HG03139 (cell line): ENCODE measurements around the gene CDC34.

Experiments
- ATAC-seq: cut with Tn5 transposase; IDR thresholded peaks from one replicate; pipeline ENCODE4 v1.9.1; 2021; ENCODE audit not compliant: unreplicated experiment

The CDC34 gene

DNA sequence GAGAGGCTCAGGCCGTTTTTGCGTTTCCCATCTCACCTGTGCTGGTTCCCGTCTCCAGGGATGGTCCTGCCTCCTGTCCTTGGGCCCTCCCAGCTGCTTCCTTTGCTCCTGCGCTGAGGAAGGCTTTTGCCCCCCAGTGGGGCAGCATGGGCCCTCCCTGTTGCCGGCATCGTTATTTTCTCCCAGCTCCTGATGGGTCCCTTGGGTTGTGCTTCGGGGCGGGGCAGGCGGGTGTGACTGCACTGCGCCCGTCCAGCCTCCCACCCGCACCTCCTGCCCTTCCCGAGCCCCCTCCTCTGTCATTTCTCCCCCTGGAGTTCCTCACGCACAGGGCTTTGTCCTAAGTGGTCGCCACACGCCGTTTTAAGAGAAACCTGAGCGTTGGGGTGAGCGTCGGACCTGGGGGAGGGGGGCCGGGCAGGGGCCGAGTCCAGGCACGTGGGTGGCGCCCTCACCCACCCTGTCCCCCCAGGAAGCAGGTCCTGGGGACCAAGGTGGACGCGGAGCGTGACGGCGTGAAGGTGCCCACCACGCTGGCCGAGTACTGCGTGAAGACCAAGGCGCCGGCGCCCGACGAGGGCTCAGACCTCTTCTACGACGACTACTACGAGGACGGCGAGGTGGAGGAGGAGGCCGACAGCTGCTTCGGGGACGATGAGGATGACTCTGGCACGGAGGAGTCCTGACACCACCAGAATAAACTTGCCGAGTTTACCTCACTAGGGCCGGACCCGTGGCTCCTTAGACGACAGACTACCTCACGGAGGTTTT is 9.5 kb downstream of the CDC34 start:
- ATAC-seq = no peak

DNA sequence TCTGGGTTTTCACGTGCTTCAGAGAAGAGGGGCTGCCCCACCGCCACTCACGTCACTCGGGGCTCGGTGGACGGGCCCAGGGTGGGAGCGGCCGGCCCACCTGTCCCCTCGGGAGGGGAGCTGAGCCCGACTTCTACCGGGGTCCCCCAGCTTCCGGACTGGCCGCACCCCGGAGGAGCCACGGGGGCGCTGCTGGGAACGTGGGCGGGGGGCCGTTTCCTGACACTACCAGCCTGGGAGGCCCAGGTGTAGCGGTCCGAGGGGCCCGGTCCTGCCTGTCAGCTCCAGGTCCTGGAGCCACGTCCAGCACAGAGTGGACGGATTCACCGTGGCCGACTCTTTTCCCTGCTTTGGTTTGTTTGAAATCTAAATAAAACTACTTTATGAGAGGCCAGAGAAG is 10.1 kb downstream of the CDC34 start:
- ATAC-seq = no peak

- no peak for ATAC-seq
These were observed 10.8 kb downstream of the CDC34 start for GRCh38 chr19:542173-542866.

GRCh38 chr19:543910-544608 is 12.5 kb downstream of the CDC34 start, which contains the start of gene GZMM:
GZMM (plus strand) TSS chr19:544053; CDS start chr19:544072, 19 bp downstream.
- no peak for ATAC-seq

DNA sequence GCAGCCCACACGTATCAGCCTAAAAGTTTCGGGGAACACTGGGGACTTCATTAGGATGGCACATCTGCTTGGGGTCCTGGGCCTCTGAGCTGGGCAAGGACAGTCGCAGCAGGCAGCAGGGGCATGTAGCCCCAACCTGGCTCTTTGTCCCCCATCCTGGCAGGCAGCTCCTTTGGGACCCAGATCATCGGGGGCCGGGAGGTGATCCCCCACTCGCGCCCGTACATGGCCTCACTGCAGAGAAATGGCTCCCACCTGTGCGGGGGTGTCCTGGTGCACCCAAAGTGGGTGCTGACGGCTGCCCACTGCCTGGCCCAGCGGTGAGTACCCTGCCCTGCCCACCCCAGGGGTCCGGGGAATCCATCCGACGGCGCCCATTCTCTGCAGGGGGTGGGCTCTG is 15.6 kb downstream of the CDC34 start:
- no peak for ATAC-seq

DNA sequence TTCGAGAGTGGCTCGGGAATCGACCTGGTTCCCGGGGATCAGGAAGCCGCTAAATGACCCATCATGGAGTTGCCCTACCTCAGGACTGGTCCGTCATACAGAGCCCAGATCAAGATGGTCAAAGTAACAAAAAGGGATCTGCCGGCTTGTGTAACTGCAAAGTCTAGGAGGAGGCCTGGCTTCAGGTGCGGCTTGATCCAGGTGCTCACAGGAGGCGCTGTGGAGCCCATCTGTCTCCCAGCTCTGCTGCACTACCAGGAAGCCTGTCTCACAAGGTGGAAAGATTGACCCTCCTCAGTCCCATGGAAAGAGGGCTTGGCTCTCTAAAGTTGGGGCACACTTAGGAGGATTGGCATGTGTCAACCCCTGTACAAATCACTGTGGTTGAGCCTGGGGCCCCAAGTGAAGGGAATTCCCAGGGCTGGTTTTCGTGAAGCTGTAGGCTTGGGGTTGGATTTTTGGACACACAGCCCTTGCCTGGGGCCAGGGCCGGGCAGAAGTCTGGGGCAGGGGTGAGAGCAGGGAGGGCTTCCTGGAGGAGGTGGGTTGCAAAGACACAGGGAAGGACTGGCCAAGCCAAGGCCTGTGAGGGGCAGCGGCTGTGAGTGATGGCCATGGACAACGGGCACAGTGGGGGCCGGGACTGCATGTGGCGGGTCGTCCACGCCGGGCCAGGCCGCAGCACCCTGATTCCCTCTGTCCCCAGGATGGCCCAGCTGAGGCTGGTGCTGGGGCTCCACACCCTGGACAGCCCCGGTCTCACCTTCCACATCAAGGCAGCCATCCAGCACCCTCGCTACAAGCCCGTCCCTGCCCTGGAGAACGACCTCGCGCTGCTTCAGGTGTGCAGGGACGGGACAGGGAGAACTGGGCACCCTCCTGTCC is 16.5 kb downstream of the CDC34 start:
- no peak for ATAC-seq

- ATAC-seq = no peak
These were observed 17.6 kb downstream of the CDC34 start for GRCh38 chr19:548886-549830.

- ATAC-seq = no peak
These were observed 23.3 kb downstream of the CDC34 start for GRCh38 chr19:554817-555216.

DNA sequence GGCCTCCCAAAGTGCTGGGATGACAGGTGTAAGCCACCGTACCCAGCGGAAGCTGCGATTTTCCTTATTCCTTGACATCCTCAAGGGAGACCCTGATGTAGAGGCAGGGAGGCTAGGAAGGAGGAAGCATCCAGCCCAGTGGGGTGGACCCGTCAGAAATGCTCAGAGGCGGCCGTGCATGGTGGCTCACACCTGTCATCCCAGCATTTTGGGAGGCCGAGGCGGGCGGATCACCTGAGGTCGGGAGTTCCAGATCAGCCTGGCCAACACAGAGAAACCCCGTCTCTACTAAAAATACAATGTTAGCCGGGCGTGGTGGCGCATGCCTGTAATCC is 23.9 kb downstream of the CDC34 start:
- no peak for ATAC-seq

GRCh38 chr19:556611-557382 is 25.2 kb downstream of the CDC34 start:
- no peak for ATAC-seq

- ATAC-seq = no peak
These were observed 27.3 kb downstream of the CDC34 start for GRCh38 chr19:558770-559439.

DNA sequence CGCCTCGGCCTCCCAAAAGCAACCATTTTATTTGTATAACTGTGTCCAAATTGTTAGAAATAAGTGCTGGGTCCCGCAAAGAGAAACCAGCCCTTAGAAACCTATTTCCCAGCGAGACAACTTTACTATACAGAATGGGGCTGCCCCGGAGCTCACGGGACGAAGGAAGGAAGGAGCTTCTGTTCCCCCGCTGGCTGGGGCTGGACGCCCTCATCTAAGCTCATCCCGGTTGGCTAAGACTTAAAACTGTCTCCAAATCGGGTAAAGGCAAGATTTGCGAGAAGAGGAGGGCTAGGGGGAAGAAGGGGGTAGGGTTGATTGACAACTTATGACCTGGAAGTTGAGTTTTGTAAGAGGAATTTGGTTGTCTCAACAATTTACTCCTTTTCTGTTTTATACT is 28.6 kb downstream of the CDC34 start:
- no peak for ATAC-seq

GRCh38 chr19:566403-566802 is 34.8 kb downstream of the CDC34 start:
- no peak for ATAC-seq

GRCh38 chr19:566844-567243 is 35.3 kb downstream of the CDC34 start:
- ATAC-seq = no peak

DNA sequence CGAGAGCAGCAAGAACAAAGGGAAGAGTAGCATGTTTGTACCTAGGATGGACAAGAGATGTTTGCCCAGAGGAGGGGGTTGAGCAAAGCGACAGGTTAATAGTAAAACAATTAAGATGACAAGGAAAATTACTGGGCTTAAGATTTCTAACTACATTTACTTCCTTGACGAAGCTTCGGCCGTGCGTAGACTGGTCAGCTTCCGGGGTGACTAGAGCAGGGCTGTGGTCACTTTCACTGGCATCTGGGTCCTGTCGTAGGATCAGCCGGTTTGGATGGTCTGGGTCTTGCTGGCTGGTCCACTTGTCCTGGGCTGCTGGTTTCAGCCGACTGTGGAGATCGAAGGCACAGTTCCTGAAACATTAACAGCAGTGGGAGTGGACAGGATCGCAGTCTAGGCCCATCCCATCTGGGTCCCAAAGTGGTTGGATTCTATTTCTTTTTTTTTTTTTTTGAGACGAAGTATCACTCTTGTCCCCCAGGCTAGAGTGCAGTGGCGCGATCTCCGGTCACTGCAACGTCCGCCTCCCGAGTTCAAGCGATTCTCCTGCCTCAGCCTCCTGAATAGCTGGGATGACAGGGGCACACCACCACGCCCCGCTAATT is 35.8 kb downstream of the CDC34 start:
- ATAC-seq = no peak

- ATAC-seq = no peak
These were observed 38.7 kb downstream of the CDC34 start for GRCh38 chr19:570251-570686.

DNA sequence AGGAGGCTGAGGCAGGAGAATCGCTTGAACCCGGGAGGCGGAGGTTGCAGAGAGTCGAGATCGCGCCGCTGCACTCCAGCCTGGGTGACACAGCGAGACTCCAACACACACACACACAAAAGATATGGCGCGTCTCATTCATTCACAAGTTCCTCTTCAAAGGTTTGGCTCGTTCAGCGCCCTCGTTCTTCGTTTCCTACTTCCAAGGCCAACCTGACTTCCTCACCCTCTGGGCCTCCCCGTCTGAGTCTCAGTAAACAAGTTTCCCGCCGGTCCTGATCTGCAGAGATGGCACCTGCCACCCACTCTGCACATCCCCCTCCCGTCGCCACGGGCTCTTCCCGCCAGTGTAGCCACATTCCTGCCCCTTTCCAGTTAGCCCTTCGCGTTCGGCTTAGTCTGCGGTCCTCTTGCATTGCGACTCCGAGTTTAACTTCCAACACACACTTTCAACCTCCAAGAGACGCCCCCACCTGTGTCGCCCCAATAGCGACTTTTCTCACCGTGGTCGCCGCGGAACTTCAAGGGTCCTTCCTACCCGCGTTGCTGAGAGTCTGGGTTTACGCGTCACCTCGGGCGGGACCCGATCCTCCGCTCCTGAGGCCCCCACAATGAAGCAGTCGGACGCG is 39.5 kb downstream of the CDC34 start:
- ATAC-seq = no peak

- ATAC-seq = no peak
These were observed 40.0 kb downstream of the CDC34 start for GRCh38 chr19:571566-571974.
